Stimulated activated CD8-positive, alpha-beta memory T cell treated with anti-CD3 and anti-CD28 coated beads, Interleukin-2, amount 100 ng/mL, for 48 hours (primary cell): ENCODE measurements around the gene LEMD1.
A peak's percentile ranks its signal among the peaks of the same experiment; 100 is the strongest.
"Not testable (repeated sequence)": the region's sequence is repeated elsewhere in the genome, so short reads cannot be mapped to it uniquely, and the experiment has no call there.

Source experiments
- DNase-seq, 2 donors: peaks; one replicate each; pipeline ENCODE4 v3.0.0-alpha.2; 2020; ENCODE audit warnings: low read depth in 2 of 2

The LEMD1 gene

GRCh38 chr1:205430696-205431305 is 8.9 kb upstream of the LEMD1 start:
- DNase-seq, result peak; percentile 40 to 47

DNA sequence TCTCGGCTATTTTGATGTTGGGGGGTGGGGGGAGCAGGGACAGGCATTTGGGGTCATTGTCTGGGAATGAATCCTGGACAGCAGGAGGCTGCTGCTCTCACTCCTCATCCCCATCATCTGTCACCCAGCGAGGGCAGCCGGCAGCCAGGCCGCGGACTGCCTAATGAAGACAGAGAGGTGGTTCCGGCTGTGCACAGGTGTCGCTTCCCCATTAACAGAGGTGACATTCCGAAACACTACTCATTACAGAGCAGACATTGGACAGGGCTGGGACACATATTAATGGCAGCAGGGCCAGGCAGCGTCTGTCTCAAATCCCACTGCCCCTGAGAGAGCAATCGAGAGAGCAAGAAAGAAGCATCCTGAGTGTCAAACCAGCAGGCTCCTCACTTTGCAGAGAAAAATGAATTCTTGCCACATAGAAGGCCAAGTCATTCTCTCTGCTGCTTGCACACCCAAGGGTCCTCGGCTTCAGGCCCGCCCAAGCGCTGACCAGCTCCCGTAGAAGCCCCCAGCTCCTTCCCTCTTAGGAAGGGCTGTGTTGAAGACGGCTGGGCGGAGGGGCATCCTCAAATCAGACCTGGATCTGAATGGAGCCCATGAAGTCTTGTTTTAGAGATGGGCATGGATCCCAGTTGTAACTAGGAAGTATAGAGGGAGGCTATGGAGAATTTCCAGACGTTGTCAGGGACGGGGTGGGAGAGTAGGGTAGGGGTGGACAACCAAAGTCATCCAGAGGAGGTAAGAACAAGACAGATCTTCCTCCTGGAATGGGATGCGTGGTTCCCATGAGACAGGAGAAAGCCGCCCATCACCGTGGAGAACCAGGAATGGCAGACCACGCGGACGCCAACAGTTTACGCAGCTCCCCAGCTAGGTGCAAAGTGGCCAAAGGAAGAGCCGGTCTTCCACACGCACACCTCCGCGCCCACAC is 8.2 kb upstream of the LEMD1 start:
- DNase-seq, result no peak

DNA sequence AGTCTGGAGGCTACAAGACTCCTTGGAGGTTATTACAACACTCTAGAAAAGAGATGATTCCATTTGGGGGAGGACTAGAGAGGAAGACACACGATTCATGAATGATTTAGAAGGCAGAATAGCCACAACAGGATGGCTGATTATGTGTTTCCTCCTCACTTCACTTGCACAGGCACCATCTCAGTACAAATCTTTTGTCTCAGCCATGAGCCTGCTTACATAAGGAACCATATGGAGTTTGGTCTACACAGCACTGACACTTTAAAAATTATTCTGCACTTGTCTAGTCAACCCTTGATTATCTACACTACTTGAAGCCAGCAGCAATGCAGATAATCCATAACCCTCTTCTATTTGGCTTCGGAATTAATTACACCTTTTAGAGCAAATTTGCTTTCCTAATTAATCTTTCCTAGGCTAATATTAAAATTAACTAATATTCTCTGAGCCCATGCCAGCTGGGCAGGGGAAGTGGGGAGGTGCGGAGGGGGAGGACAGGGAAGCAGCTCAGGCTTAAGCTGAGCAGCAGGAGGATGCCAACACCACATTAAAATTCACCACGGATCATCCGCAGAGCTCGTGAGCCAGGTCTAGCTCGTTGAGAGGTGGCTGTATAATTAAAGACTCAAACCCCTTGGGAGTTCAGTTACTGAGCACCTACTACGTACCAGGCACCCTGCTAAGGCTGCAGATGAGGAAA is 3.2 kb upstream of the LEMD1 start:
- DNase-seq, result no peak

GRCh38 chr1:205423814-205424399 is 2.1 kb upstream of the LEMD1 start:
- DNase-seq, result no peak

GRCh38 chr1:205422993-205423642 is 1.3 kb upstream of the LEMD1 start:
- DNase-seq, result no peak

- no peak for DNase-seq
These were observed 918 bp downstream of the LEMD1 start for GRCh38 chr1:205420938-205421337.

DNA sequence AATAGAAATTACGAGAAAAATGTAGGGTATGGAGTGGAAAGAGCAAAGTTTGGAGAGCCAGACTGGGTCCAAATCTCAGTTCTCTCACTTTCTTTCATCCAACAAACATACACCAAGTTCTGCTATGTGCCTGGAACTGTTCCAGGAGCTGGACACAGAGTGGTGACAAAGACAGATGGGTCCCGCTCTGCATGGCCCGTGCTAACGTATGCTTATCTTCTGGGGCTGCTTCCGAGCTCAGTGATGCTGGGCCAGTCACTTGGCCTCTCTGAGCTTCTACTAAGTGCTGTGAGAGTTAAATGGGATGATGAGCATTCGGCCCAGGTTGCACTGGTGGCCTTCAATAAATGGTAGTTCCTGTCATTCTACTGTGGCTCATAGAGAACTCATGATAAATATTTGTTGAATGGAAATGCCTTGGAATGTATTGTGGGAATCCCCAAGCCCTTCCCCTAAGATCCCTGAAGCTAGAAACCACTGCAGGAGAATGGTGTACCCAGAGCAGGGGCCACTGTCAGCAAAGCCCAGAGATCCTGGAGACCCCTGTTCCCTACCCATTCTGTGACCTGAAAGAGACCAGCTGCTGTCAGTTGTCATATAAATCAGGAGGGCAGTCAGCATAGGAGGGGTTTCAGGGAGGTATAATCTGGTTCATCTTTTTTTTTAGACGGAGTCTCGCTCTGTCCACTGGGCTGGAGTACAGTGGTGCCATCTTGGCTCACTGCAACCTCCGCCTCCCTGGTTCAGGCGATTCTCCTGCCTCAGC is 3.8 kb downstream of the LEMD1 start:
- DNase-seq, result no peak

DNA sequence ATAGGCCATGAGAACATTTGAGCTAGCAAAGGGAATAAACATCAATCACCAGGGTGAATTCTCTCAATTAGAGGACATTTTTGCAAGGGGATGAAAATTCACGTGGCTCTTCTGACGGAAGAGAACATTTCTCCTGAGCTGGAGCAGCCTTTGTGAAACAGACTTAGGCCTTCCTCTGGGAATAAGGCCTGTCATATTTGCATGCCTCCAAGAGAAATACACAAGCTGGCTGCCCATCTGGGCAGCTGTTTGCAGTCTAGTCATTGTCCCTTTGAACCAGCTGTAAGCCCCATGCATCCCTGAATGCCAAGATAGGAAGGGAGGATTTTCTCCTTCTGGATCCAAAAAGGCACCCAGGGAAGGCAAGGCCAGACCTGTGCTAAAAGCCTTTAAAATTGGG is 5.5 kb downstream of the LEMD1 start:
- no peak for DNase-seq

DNA sequence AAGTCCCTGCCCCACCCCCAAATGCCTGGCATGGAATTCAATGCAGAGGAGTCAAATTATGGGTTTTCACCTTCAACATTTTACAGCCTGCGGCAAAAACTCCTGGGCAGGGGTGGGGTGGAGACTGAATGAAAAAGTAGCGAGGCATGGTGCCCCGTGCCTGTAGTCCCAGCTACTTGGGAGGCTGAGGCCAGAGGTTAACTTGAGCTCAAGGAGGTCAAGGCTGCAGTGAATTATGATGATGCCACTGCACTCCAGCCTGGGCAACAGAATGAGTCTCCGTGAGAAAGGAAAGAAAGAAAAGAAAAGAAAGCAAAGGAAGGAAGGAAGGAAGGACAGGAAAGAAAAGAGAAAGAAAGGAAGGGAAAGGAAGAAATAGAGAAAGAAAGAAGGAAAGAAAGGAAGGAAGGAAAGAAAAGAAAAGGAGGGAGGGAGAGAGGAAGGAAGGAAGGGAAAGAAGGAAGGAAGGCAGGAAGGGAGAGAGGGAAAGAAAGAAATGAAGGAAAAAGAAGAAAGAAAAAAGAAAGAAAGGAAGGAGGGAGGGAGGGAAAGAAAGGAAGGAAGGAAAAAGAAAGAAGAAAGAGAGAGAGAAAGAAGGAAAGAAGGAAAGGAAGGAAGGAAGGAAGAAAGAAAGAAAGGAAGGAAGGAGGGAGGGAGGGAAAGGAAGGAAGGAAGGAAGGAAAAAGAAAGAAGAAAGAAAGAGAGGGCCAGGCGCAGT is 11.1 kb downstream of the LEMD1 start:
- no peak for DNase-seq

DNA sequence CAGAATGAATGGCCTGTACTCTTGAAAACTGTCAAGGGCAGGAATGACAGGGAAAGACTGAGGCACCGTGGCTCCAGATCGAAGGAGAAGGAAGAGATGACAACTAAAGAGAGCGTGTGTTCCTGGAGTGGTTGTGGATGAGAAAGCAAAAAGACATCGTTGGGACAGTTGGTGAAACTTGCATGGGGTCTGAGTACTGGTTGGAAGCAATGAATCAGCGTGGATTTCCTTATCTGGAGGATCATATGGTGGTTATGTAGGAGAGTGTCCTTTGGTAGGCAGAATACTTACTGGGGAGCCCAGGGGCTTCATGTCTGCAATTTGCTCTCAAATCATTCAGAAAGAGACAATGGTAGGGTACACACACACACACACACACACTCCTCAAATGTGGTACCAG is 13.9 kb downstream of the LEMD1 start:
- DNase-seq, result no peak

GRCh38 chr1:205406252-205406651 is 15.6 kb downstream of the LEMD1 start:
- not testable (repeated sequence) for DNase-seq

- not testable (repeated sequence) for DNase-seq
These were observed 17.4 kb downstream of the LEMD1 start for GRCh38 chr1:205404484-205404883.

GRCh38 chr1:205398586-205398985 is 23.3 kb downstream of the LEMD1 start:
- DNase-seq, result no peak

- no peak for DNase-seq
These were observed 24.8 kb downstream of the LEMD1 start for GRCh38 chr1:205396967-205397616.

- DNase-seq, result no peak
These were observed 26.2 kb downstream of the LEMD1 start for GRCh38 chr1:205395616-205396015.

DNA sequence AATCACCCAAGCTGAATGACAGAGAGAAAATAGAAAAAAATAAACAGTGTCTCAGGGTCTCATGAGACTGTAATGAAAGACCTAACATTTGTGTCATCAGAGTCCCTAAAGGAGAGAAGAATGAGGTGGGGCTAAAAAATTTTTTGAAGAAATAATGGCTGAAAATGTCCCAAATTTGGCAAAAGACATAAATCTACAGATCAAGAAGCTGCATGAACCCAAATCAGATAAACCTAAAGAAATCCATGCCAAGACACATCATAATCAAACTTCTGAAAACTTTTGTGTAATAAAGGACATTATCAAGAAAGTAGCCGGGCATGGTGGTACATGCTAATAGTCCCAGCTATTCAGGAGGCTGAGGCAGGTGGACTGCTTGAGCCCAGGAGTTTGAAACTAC is 29.2 kb downstream of the LEMD1 start:
- no peak for DNase-seq

DNA sequence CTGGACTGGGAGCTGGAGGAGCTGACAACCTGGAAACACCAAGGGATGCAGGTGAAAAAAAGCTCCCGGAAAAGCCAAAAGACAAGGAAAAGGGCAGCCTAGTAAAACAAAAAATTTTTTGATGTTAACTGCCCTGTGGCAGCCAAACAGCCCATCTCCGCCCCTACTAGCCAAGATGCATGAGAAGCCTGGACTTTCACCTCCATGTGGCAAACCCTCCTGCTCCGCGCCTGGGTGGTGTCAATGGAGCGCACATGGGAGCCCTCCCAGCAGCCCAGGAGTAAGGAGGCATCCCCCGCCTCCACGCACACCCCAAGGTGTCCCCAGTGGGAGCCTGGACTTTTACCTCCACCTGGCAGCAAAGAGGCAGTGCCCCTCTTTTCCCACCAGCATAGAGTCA is 30.5 kb downstream of the LEMD1 start:
- no peak for DNase-seq

- DNase-seq, result no peak
These were observed 34.0 kb downstream of the LEMD1 start for GRCh38 chr1:205387845-205388244.

- not testable (repeated sequence) for DNase-seq
These were observed 38.9 kb downstream of the LEMD1 start for GRCh38 chr1:205382990-205383389.

- no peak for DNase-seq
These were observed 39.3 kb downstream of the LEMD1 start for GRCh38 chr1:205382561-205382960.
